ENCODE results near the gene TOR1AIP2.

Gene TOR1AIP2

DNA sequence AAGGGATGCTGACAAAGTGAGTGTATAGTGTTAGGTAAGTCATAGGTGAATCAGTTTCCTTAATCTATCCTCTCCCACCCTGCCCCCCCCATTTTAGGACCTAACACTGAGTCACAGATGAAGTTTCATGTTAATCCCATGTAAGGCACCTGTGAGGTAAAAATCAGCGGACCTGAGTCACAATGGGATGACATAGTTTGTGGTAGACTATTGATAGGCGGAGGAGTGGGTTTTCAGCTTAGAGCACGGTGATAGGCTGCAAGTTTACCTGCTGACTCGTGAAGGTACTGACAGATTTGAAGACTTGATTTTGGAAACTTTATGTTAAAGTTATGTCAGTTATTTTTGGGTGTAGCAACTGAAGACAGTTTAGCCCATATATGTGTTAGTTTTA, 6.1 kb upstream of the TOR1AIP2 start:
- no peak for ATAC-seq
- TF ChIP-seq POU6F1 (CRISPR knock-in tag; IDR thresholded peaks at IDR 0.05; ENCODE audit: borderline replicate concordance, low read depth) (no peak), ZFP3 (CRISPR knock-in tag; IDR thresholded peaks at IDR 0.05) (no peak), RARB (CRISPR knock-in tag; IDR thresholded peaks at IDR 0.05) (no peak), ZC3H10 (CRISPR knock-in tag; IDR thresholded peaks at IDR 0.05) (no peak), TOX (CRISPR knock-in tag; IDR thresholded peaks at IDR 0.05; ENCODE audit: borderline replicate concordance) (no peak), ISL1 (CRISPR knock-in tag; IDR thresholded peaks at IDR 0.05) (no peak), ESRRG (CRISPR knock-in tag; IDR thresholded peaks at IDR 0.05) (no peak), ZNF70 (CRISPR knock-in tag; IDR thresholded peaks at IDR 0.05) (no peak), GLIS3 (CRISPR knock-in tag; IDR thresholded peaks at IDR 0.05) (no peak), SNAI2 (CRISPR knock-in tag; IDR thresholded peaks at IDR 0.05) (no peak), ARNTL (CRISPR knock-in tag; IDR thresholded peaks at IDR 0.05; ENCODE audit: borderline replicate concordance, low read depth) (no peak)
- TF ChIP-seq, protein P1, sequence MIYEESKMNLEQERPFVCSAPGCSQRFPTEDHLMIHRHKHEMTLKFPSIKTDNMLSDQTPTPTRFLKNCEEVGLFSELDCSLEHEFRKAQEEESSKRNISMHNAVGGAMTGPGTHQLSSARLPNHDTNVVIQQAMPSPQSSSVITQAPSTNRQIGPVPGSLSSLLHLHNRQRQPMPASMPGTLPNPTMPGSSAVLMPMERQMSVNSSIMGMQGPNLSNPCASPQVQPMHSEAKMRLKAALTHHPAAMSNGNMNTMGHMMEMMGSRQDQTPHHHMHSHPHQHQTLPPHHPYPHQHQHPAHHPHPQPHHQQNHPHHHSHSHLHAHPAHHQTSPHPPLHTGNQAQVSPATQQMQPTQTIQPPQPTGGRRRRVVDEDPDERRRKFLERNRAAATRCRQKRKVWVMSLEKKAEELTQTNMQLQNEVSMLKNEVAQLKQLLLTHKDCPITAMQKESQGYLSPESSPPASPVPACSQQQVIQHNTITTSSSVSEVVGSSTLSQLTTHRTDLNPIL (CRISPR knock-in tag; IDR thresholded peaks at IDR 0.05; ENCODE audit: low read depth), result no peak
- TF ChIP-seq, protein P2, sequence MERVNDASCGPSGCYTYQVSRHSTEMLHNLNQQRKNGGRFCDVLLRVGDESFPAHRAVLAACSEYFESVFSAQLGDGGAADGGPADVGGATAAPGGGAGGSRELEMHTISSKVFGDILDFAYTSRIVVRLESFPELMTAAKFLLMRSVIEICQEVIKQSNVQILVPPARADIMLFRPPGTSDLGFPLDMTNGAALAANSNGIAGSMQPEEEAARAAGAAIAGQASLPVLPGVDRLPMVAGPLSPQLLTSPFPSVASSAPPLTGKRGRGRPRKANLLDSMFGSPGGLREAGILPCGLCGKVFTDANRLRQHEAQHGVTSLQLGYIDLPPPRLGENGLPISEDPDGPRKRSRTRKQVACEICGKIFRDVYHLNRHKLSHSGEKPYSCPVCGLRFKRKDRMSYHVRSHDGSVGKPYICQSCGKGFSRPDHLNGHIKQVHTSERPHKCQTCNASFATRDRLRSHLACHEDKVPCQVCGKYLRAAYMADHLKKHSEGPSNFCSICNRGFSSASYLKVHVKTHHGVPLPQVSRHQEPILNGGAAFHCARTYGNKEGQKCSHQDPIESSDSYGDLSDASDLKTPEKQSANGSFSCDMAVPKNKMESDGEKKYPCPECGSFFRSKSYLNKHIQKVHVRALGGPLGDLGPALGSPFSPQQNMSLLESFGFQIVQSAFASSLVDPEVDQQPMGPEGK (CRISPR knock-in tag; IDR thresholded peaks at IDR 0.05; ENCODE audit: borderline replicate concordance), result no peak

GRCh38 chr1:179883040-179883744, 5.6 kb upstream of the TOR1AIP2 start:
- no peak; the same call in 2 of the 3 replicates for ATAC-seq
- TF ChIP-seq BACH2 (CRISPR knock-in tag; IDR thresholded peaks at IDR 0.05; ENCODE audit: borderline replicate concordance) (no peak), TSHZ2 (CRISPR knock-in tag; IDR thresholded peaks at IDR 0.05) (no peak), RARB (CRISPR knock-in tag; IDR thresholded peaks at IDR 0.05) (no peak), TCF4 (CRISPR knock-in tag; IDR thresholded peaks at IDR 0.05; ENCODE audit: borderline replicate concordance) (no peak), ZFP30 (CRISPR knock-in tag; IDR thresholded peaks at IDR 0.05) (no peak), ESRRG (CRISPR knock-in tag; IDR thresholded peaks at IDR 0.05) (no peak), SNAI2 (CRISPR knock-in tag; IDR thresholded peaks at IDR 0.05) (no peak), GLIS3 (CRISPR knock-in tag; IDR thresholded peaks at IDR 0.05) (no peak), ZNF565 (CRISPR knock-in tag; conservative IDR thresholded peaks at IDR 0.05; ENCODE audit: low read depth) (no peak)
- TF ChIP-seq, protein P1 (CRISPR knock-in tag; IDR thresholded peaks at IDR 0.05; ENCODE audit: low read depth), result no peak

DNA sequence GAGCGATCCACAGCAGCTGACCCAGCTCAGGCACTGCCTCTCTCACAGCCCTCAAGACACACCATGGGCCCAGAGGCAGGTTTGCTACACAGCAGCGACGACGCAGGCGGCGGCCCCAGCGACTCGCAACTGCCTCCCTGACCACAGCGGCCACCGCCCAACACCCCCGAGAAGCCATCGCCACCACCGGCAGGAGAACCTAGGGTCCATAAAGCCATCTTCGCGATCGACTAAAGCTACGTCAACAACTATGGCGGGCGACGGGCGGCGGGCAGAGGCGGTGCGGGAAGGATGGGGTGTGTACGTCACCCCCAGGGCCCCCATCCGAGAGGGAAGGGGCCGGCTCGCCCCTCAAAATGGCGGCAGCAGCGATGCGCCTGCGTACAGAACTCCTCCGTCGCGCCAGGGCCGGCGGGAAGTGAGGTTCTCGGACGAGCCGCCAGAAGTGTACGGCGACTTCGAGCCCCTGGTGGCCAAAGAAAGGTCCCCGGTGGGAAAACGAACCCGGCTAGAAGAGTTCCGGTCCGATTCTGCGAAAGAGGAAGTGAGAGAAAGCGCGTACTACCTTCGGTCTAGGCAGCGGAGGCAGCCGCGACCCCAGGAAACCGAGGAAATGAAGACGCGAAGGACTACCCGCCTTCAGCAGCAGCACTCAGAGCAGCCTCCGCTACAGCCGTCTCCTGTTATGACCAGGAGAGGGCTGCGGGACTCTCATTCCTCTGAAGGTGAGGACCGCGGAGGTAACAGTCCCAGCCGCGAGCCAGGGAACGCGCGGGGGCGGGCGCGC, 4.8 kb upstream of the TOR1AIP2 start, which contains the start of gene TOR1AIP1:
Gene TOR1AIP1 (plus strand): TSS at position 33 of the 787 bp plus-strand sequence. CDS start 218 bp downstream, at position 251.
- ATAC-seq, result peak; percentile 88
- TF ChIP-seq, protein P1 (CRISPR knock-in tag; IDR thresholded peaks at IDR 0.05; ENCODE audit: low read depth), result no peak
- TF ChIP-seq RARB (CRISPR knock-in tag; IDR thresholded peaks at IDR 0.05) (peak; percentile 41; the same call in 1 of the 2 replicates), ZFP3 (CRISPR knock-in tag; IDR thresholded peaks at IDR 0.05) (0 out of 2 replicates have a peak, but pooled peaks have one; percentile 34), CSDC2 (CRISPR knock-in tag; IDR thresholded peaks at IDR 0.05) (no peak), POU6F1 (CRISPR knock-in tag; IDR thresholded peaks at IDR 0.05; ENCODE audit: borderline replicate concordance, low read depth) (peak; percentile 78; the same call in 1 of the 2 replicates)
- TF ChIP-seq, protein P2 (CRISPR knock-in tag; IDR thresholded peaks at IDR 0.05; ENCODE audit: borderline replicate concordance), result peak; percentile 93

Data from SK-N-SH treated with all-trans-retinoic acid at 6 μM for 48 hours (cell line).